OCI-LY7 (cell line): ENCODE data around the gene GULP1.

Experiments
- CTCF ChIP-seq: fragments of 200-600 bp; sonication (generic); conservative IDR thresholded peaks from 2 replicates; pipeline ENCODE4 v1.5.1; 2014; ENCODE audit warnings: mild to moderate bottlenecking, antibody characterized with exemption, low read length, moderate library complexity, mixed read lengths
- EZH2phosphoT487 ChIP-seq: fragments of 200-600 bp; sonication (generic); IDR thresholded peaks from 2 replicates; pipeline ENCODE4 v1.6.1; 2018; ENCODE audit warnings: low read depth, borderline replicate concordance, mild to moderate bottlenecking, mixed run types, antibody characterized with exemption, low read length, moderate library complexity, mixed read lengths

- TF ChIP-seq CTCF = no peak
- TF ChIP-seq EZH2phosphoT487 = no peak
Observed at GRCh38 chr2:188367164-188367563, 75.5 kb downstream of the GULP1 start.
